A673 (cell line): Measurements from ENCODE around the gene TAF7. TPM values are rescaled to one million over a fixed set of nuclear protein-coding genes. Genes with fewer than 3 reads are reported as not detected.
A peak's percentile ranks its signal among the peaks of the same experiment; 100 is the strongest.
"Not testable (repeated sequence)": the region's sequence is repeated elsewhere in the genome, so short reads cannot be mapped to it uniquely, and the experiment has no call there.

Experiments used
- BruUV-seq: library from RNA; stranded (reverse); fragments of 400-500 nt; replicated peaks from 2 replicates; lab custom pipeline; 2021; lab: Mats Ljungman, UMichigan
- CTCF ChIA-PET: fragments of 300-600 bp; sonication (Branson Sonifier 250); formaldehyde crosslinking; loops from one replicate; lab custom pipeline; 2022; ENCODE audit warnings: antibody characterized with exemption; lab: Charles Lee
- POLR2A ChIA-PET: fragments of 300-600 bp; sonication (Branson Sonifier 250); formaldehyde crosslinking; loops from one replicate; lab custom pipeline; 2022; ENCODE audit warnings: antibody characterized with exemption; ENCODE audit not compliant: low non-redundant PET; lab: Charles Lee
- DNase-seq: peaks from one replicate; pipeline ENCODE4 v3.0.0-alpha.2; 2015; ENCODE audit warnings: low spot score
- H3K27ac ChIP-seq: fragments of 200-600 bp; sonication (generic); 2 replicates; pipeline ENCODE4 v1.5.1; 2016; ENCODE audit warnings: mixed run types, low read depth, mild to moderate bottlenecking, mixed read lengths, antibody characterized with exemption, low read length; ENCODE audit not compliant: poor library complexity, severe bottlenecking
- H3K27me3 ChIP-seq: fragments of 200-600 bp; sonication (generic); replicated peaks from 2 replicates; pipeline ENCODE4 v1.6.1; 2017; ENCODE audit warnings: mixed run types, low read depth, mild to moderate bottlenecking, mixed read lengths, antibody characterized with exemption, low read length; ENCODE audit not compliant: insufficient read depth, poor library complexity
- H3K36me3 ChIP-seq: fragments of 200-600 bp; sonication (generic); 2 replicates; pipeline ENCODE4 v1.6.1; 2016; ENCODE audit warnings: mixed run types, mild to moderate bottlenecking, mixed read lengths, antibody characterized with exemption, low read length; ENCODE audit not compliant: insufficient read depth, poor library complexity, severe bottlenecking
- H3K4me1 ChIP-seq: fragments of 200-600 bp; sonication (generic); 2 replicates; pipeline ENCODE4 v1.6.1; 2017; ENCODE audit warnings: mixed run types, mild to moderate bottlenecking, mixed read lengths, antibody characterized with exemption, low read length; ENCODE audit not compliant: insufficient read depth, poor library complexity, severe bottlenecking
- H3K4me3 ChIP-seq: fragments of 200-600 bp; sonication (generic); 2 replicates; pipeline ENCODE4 v1.5.1; 2016; ENCODE audit warnings: low read depth, mixed run types, mild to moderate bottlenecking, mixed read lengths, low read length; ENCODE audit not compliant: poor library complexity, severe bottlenecking
- H3K9me3 ChIP-seq: fragments of 200-600 bp; sonication (generic); 2 replicates; pipeline ENCODE4 v1.6.1; 2016; ENCODE audit warnings: mixed run types, low read depth, mild to moderate bottlenecking, mixed read lengths, antibody characterized with exemption, low read length; ENCODE audit not compliant: poor library complexity, severe bottlenecking
- CTCF ChIP-seq: fragments of 300-800, 200-600 bp; sonication (generic); conservative IDR thresholded peaks from 2 replicates; pipeline ENCODE4 v1.5.1; 2017; ENCODE audit warnings: low read depth, mild to moderate bottlenecking, antibody characterized with exemption, low read length, moderate library complexity, mixed read lengths
- EZH2 ChIP-seq: fragments of 200-600 bp; sonication (generic); IDR thresholded peaks from 2 replicates; pipeline ENCODE4 v1.6.1; 2017; ENCODE audit warnings: borderline replicate concordance, low read depth, mild to moderate bottlenecking, mixed read lengths, antibody characterized with exemption, low read length; ENCODE audit not compliant: poor library complexity, severe bottlenecking
- intact Hi-C: fragments of 100-400 bp; cut with micrococcal nuclease; formaldehyde crosslinking; loops from one replicate; pipeline ENCODE4 v1.10.0; 2022; ENCODE audit not compliant: unreplicated experiment
- total RNA-seq: library from RNA; stranded (reverse); gene quantifications from 2 replicates; pipeline ENCODE4 v1.2.3, GENCODE V29; 2021

The TAF7 gene
- total RNA-seq, 1 experiment from 2014 or later: 73.4 TPM

DNA sequence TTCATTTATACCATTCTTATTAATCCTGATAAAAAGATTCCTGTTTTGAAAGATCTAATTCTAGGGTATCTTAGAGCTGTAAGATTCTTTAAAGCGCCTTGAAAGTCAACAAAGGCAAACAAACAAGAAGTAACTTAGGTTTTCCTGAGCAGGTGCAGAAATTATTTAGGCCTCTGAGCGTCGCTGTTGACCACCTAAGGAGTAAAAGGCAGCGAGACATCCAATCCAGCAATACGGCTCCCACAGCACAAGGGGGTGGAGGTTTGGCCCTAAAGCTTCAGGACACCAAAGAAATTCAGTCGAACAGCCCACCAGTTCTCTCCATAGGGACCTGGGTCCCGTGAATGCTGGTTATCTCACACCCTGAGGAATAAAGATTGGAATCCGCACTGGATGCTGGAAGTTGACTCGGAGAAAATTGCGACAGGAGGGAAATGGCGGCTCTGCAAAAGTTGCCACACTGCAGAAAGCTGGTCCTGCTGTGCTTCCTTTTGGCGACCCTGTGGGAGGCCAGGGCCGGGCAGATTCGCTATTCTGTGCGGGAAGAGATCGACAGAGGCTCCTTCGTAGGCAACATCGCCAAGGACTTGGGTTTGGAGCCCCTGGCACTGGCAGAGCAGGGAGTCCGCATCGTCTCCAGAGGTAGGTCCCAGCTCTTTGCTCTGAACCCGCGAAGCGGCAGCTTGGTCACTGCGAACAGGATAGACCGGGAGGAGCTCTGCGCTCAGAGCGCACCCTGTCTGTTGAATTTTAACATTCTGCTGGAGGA lies 18.1 kb upstream of the TAF7 start, which contains the start of gene PCDHGA2:
Gene PCDHGA2, plus strand, starts transcription at position 223 of the 769 bp plus-strand sequence.
- ChIA-PET CTCF (interaction anchor here (0.6 kb wide), 1 partner anchor 225 kb away, joined by 3 read pairs; no protein-coding TSS in a partner anchor), POLR2A (no interaction called here)
- no peak within 1 kb of the TSS for H3K4me3 ChIP-seq
- H3K9me3 ChIP-seq: peaks cover 48% of the 10 kb centered on the region
- no peak within 1 kb of the TSS for H3K27ac ChIP-seq
- no TSS peak for BruUV-seq
- no peaks in the 10 kb centered on the region for H3K36me3 ChIP-seq
- intact Hi-C loops: no loop called here
- DNase-seq: peak; percentile 65
- H3K4me1 ChIP-seq: no peaks in the 10 kb centered on the region
- H3K27me3 ChIP-seq: no peaks in the 10 kb centered on the region
- TF ChIP-seq EZH2 (no peak), CTCF (peak; percentile 55)

- H3K4me3 ChIP-seq, POLR2A ChIA-PET, H3K4me1 ChIP-seq, DNase-seq, CTCF ChIA-PET, intact Hi-C loops, H3K27ac ChIP-seq, BruUV-seq, H3K27me3 ChIP-seq, H3K36me3 ChIP-seq: not testable (repeated sequence)
- H3K9me3 ChIP-seq: peaks cover 54% of the 10 kb centered on the region
Observed at GRCh38 chr5:141332571-141332970, 12.0 kb upstream of the TAF7 start.

DNA sequence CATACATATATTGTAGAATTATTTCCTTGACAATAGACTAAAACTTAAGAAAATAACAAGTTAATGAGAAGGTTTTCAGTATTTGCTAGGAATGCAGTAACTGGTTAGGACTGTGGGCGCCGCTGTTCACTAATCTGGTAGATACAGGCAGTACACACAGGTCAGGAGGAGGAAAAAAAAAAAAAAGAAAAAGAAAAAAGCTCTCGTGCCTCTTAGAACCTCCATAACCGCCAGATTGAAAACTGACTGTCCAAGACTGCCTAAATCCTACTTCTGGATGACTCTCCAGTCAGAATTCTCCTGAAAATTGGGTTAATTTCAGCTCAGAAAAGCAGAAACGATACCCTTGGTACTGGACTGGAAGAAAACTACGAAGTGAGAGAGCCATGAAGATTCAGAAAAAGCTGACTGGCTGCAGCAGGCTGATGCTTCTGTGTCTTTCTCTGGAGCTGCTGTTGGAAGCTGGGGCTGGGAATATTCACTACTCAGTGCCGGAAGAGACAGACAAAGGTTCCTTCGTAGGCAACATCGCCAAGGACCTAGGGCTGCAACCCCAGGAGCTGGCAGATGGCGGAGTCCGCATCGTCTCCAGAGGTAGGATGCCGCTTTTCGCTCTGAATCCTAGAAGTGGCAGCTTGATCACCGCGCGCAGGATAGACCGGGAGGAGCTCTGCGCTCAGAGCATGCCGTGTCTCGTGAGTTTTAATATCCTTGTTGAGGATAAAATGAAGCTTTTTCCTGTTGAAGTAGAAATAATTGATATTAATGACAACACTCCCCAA lies 9.9 kb upstream of the TAF7 start, which contains the start of gene PCDHGA1:
Gene PCDHGA1, plus strand, starts transcription at position 216 of the 782 bp plus-strand sequence.
- POLR2A ChIA-PET: interaction anchor here (0.6 kb wide), 1 partner anchor 15 kb away, joined by 5 read pairs; no protein-coding TSS in a partner anchor
- DNase-seq: no peak

More for the DNA sequence above, 9.9 kb upstream of the TAF7 start, which contains the start of gene PCDHGA1:
- Histone ChIP-seq H3K9me3 (peaks cover 41% of the 10 kb centered on the region), H3K4me1 (no peaks in the 10 kb centered on the region), H3K27me3 (no peaks in the 10 kb centered on the region), H3K4me3 (no peak within 1 kb of the TSS), H3K27ac (no peak within 1 kb of the TSS), H3K36me3 (no peaks in the 10 kb centered on the region)
- no TSS peak for BruUV-seq
- CTCF ChIA-PET: no interaction called here
- intact Hi-C loops: no loop called here
- TF ChIP-seq EZH2 (no peak), CTCF (peak; percentile 52)
